HG02938 (cell line): ENCODE measurements around the gene WDR36.

Experiments
- ATAC-seq: cut with Tn5 transposase; IDR thresholded peaks from one replicate; pipeline ENCODE4 v1.9.1; 2021; ENCODE audit warnings: mild to moderate bottlenecking, moderate library complexity; ENCODE audit not compliant: unreplicated experiment

The WDR36 gene

DNA sequence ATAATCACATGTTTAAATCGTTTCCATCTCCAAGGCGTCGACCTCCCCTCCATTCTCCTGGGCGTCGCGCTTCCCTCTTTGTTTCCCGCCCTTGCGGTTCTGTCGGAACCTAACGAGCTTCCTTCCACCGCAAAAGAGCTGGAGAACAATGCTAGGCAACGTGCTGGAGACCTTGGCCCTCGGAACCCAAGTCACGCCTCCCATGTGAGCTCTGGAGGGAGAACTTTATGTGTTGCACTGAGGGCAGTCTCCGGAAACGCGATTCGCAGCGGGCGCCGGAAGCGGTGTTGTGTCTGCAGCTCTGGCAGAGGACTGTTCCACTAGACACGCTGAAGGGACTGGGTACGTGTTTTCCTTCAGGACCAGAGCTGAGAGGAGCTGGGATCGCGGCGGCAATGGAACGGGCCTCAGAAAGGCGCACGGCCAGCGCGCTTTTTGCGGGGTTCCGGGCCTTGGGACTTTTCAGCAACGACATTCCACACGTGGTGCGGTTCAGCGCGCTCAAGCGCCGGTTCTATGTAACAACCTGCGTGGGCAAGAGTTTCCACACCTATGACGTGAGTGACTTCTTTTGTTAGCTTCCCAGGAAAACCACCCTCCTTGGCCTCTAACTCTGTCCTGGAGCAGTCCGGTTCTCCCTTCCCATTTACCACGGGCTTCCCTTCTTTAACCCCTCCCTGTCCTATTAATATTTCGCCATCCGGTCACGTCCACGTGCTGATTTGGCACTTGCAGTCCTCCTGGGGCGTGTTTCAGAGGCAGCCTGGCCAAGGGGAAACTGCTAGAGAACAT, at the start of gene WDR36:
TSS of gene WDR36 (plus strand) at position 287 of the 792 bp plus-strand sequence. CDS start at position 396, 109 bp downstream.
- ATAC-seq: peak; percentile 95

DNA sequence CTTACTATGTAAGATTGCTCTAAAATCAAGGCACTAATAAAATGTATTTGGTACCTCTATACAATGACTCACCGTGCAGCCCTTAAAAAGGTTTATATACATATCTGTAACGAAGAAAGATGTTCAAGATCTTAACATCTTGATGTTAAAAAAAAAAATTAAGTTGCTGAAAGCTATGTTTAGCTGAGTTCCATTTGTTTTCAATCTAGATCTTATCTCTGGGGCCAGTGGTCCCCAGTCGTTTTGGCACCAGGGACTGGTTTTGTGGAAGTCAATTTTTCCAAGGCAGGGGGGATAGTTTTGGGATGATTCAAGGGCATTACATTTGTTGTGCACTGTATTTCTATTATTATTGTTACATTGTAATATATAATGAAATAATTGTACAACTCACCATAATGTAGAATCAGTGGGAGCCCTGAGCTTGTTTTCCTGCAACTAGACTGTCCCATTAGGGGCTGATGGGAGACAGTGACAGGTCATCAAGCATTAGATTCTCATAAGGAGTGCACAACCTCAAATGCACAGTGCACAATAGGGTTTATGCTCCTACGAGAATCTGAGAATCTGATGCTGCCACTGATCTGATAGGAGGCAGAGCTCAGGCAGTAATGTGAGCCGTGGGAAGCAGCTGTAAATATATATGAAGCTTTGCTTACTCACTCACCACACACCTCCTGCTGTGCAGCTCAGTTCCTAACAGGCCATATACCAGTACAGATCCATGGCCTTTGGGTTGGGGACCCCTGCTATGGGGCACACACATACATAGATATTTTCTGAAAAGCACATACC, 48.2 kb upstream of the WDR36 start:
- ATAC-seq: no peak

DNA sequence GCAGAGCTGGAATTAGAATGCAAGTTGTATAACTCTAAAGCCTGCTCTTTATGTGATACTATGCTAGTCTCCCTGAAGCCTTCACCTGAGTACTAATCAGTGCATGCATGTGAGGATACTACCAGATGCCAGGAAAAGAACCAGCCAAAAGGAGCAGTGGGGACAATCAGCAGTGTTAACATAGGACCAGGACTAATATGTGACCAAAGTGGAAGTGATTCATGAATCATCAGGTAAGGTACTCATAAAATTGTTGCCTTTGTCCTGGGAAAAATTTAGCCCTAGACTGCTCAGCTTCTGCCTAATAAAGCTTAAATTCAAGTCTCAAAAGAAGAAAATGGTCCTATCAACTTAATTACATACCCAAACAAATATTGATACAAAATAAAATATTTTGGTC, 34.1 kb upstream of the WDR36 start:
- no peak for ATAC-seq

- no peak for ATAC-seq
Observed at GRCh38 chr5:111060169-111060568, 32.0 kb upstream of the WDR36 start.

DNA sequence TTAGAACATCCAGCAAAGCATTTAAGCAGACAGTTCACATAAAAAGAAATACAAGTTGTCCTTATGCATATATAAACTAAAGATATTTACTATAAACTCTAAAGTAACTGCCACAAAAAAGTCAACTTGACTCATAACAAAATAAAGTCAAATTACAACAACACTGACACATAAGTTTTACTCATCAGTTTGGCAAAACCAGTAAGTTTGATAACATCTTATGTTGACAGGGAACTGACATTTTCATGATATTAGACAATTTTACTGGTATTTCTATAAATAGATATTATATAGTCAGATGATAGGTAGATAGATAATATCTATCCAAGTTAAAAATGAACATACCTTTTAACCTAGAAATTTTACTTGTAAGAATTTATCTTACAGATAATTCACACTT, 30.5 kb upstream of the WDR36 start:
- ATAC-seq: no peak

DNA sequence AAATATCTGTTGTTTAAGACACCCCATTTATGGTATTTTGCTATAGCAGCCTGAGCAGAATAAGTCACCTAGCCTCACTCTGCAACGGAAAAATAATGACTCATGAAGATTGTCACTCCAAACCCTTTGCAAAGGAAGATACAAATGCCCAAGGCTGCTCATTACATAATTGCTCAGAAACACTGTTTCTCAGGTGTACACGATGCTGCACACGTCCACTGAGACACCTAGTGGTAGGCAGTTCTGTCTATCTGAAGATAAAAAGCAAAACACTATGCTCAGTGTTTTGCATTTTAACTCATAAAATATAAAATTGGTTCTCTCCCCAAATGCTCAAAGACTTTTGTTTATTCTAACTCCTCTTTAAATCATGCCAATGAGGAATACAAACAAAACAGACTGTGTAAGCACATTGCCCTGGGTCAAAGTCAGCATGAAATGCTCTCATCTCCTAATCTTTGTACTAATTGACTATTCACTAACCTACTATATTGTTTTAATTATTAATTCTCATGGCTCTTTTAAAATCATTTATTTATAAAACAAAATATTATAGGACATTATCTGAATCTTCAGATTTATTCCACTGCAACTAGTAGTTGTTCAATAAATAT, 28.3 kb upstream of the WDR36 start:
- peak; percentile 84 for ATAC-seq

DNA sequence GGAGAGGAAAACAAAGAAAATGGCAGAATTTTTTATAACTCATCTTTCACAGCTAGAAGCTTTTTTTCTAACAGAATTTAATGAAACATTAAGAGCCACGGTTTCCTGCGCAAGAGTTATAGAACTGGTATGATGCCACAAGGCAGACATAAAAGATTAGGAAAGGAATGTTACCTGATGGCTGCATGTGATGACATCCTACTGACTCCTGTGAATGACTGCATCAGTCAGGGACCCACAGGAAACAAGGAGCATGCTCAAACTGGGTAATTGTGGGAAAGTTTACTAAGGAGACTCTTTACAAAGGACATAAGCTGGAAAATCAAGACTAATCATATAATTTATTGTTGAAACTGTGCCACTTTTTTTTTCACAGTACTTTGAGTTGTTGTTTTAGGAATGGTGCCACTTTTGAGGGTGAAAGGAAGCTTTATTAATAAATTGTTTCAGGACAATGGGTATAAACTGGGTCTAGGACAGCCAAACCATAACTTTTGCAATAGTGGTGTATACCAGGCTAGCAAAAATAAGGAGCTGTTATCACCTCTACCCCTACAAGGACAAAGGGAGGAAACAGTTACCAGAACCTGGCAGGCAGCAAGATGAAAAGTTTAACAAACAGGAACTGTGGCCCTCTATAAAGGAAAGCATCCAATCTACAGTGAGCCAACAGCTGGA, 25.7 kb upstream of the WDR36 start:
- ATAC-seq: no peak

- no peak for ATAC-seq
Observed at GRCh38 chr5:111068213-111068612, 23.9 kb upstream of the WDR36 start.

DNA sequence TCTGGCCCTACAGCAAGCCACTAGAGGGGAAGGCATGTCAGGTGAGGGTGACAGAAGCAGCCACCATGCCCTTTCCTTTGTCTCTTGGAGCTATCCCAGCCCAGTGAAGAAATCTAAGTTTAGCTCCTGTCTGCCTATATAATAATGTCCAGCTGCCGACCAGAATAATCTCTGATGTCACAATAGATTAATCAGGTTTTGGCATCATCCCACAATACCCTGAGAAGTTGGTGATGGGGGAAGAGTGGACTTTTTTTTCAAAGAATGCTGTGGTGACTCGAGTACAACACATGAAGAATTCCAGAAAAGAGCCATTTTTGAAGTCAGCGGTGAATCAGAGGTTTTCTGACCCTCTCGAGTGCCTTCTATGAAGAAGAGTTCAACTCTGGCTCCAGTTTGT, 22.3 kb upstream of the WDR36 start:
- no peak for ATAC-seq

- no peak for ATAC-seq
Observed at GRCh38 chr5:111070272-111071134, 21.6 kb upstream of the WDR36 start.

GRCh38 chr5:111071413-111071812, 20.7 kb upstream of the WDR36 start, which contains the start of gene TSLP:
Gene TSLP (plus strand): TSS chr5:111071713. CDS start chr5:111071891, 178 bp downstream.
- no peak for ATAC-seq

- ATAC-seq: peak; percentile 71
Observed at GRCh38 chr5:111072949-111073682, 19.0 kb upstream of the WDR36 start.

DNA sequence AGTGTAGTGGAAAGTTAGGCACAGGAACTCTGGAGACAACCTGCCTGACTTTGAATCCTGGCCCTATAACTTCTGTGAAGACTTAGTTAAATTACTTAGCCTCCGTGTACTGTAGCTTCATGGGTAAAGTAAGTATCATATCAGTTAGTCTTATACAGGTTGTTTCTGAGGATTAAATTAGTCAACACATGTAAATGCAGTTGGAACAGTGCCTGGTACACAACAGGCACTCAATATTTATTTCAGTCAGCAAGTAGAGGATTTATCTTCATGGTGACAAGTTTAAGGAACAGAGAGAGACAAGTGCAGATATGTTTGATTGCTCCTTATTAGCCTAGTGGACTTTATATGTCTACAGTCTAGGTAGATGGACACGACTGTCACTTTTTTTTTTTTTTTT, 17.9 kb upstream of the WDR36 start:
- ATAC-seq: no peak

DNA sequence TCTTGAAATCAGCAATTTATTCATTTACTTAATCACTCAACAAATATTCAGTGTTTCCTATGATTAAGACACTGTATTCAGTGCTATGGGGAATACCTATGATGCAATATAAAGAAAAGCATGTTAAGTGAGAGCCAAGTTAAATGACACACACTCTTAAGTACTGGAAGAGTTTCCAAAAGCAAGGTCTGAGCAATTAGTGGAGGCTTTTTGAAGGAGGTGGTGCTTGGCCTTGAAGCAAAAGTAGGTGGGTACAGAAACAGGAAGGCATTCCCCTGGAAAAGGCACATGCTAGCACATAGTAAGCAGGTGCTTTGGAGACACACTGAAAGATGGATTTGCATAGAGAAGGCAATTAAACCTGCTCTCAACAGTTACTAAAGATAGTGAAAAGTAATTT, 16.6 kb upstream of the WDR36 start:
- ATAC-seq: no peak

GRCh38 chr5:111076091-111076490, 16.1 kb upstream of the WDR36 start:
- no peak for ATAC-seq

GRCh38 chr5:111077678-111078077, 14.5 kb upstream of the WDR36 start:
- no peak for ATAC-seq

GRCh38 chr5:111079846-111080245, 12.3 kb upstream of the WDR36 start:
- ATAC-seq: no peak

GRCh38 chr5:111083323-111083722, 8.8 kb upstream of the WDR36 start:
- ATAC-seq: no peak

- ATAC-seq: no peak
Observed at GRCh38 chr5:111095982-111096381, 3.8 kb downstream of the WDR36 start.
